Smooth muscle cell of bladder (primary cell): ENCODE data around the gene TMSB15C. TPM values are rescaled to one million over a fixed set of nuclear protein-coding genes. Genes with fewer than 3 reads are reported as not detected.

Experiments
- total RNA-seq: library from RNA; depleted of rRNA; stranded (reverse); fragments of >200 nt; gene quantifications from 2 replicates; pipeline ENCODE4 v1.2.3, GENCODE V29; 2014

TMSB15C gene
- total RNA-seq: 3.3 and 3.4 TPM in 2 replicates

GRCh38 chrX:104075778-104076445, at the start of gene TMSB15C:
TSS of gene TMSB15C (minus strand) at chrX:104076236.

GRCh38 chrX:104112326-104112951, 36.4 kb upstream of the TMSB15C start, which contains the start of gene ZCCHC18:
TSS of gene ZCCHC18 (plus strand) at chrX:104112523. CDS start at chrX:104114112, 1,589 bp downstream.

GRCh38 chrX:104039689-104040505, 36.1 kb downstream of the TMSB15C start, which contains the start of gene H2BW2:
TSS of gene H2BW2 (plus strand) at chrX:104039956. CDS start at chrX:104039995, 39 bp downstream.

Other genes starting within 250 kb of the TMSB15C start
- 0.43 and 1.2 TPM in 2 replicates for gene RAB9B, start 244.0 kb downstream of the TMSB15C start, total RNA-seq
- 2.1 and 2.7 TPM in 2 replicates for gene TMSB15B, start 113.6 kb downstream of the TMSB15C start, total RNA-seq
- not detected in 2 replicates for gene H2BW1, start 62.5 kb downstream of the TMSB15C start, total RNA-seq
- not detected in 2 replicates for gene H2BW2, start 36.3 kb downstream of the TMSB15C start, total RNA-seq
- gene ZCCHC18, start 36.3 kb upstream of the TMSB15C start, total RNA-seq: 0.55 and 0.57 TPM in 2 replicates
- gene SLC25A53, start 80.8 kb upstream of the TMSB15C start, total RNA-seq: 10.1 and 11.0 TPM in 2 replicates
- gene FAM199X, start 90.2 kb upstream of the TMSB15C start, total RNA-seq: 12.2 and 12.8 TPM in 2 replicates
- not detected in 2 replicates for gene ESX1, start 178.7 kb upstream of the TMSB15C start, total RNA-seq